ENCODE data around the gene RABGAP1L. TPM values are rescaled to one million over a fixed set of nuclear protein-coding genes. Genes with fewer than 3 reads are reported as not detected.

RABGAP1L gene
- total and polyA plus RNA-seq, 10 of the 15 experiments (the other 5 are each of a cell fraction or from before 2014, with no cell fraction given) = 5.8 to 194 (median 113) TPM

DNA sequence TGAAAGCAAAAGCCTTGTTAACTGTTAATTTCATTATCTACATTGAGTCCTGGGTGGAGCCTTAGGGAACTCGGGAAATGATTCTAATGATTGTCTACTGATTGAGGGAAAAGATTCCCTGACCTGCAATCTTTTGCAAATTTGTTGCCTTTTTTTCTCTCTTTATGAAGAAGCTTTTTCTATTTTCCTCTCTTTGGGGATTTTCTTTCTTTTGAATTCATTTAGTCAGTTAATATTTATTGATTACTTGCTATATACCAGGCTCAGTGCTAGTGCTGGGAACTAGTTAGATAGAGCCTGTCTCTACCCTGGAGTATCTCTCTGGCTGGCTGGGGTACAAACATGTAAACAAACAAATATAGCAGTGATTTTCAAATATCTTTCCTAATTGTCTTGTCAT, 769.2 kb downstream of the RABGAP1L start:
- FAIRE-seq = no peak
- intact Hi-C loops (cut with micrococcal nuclease; ENCODE audit: unreplicated experiment) = loop anchor here (5.0 kb wide), 1 partner anchor 46 kb away; no protein-coding TSS in a partner anchor
- ATAC-seq = no peak
- no peak for DNase-seq (ENCODE audit: low read depth, low spot score)
- H3K27me3 ChIP-seq (replicated peaks in 1 of 2; ENCODE audit: control insufficient read depth in 2 of 2, insufficient read depth in 2 of 2, low read length in 1 of 2) = no peaks in the 10 kb centered on the region
- ChIA-PET POLR2A (no interaction called here), SMC1A (ENCODE audit: uncharacterized antibody, unreplicated experiment) (interaction anchor here (1.2 kb wide), 1 partner anchor 9 kb away, joined by 3 read pairs; no protein-coding TSS in a partner anchor), RAD21 (ENCODE audit: unreplicated experiment) (no interaction called here), CTCF (interaction anchor here (0.9 kb wide), 1 partner anchor 27 kb away, joined by 3 read pairs; no protein-coding TSS in a partner anchor)
- no peak overlapping the region for H3K27ac ChIP-seq (ENCODE audit: control insufficient read depth, insufficient read depth)
- TF ChIP-seq KLF5 (IDR thresholded peaks at IDR 0.05; ENCODE audit: partially characterized antibody) (no peak), HDAC6 (IDR thresholded peaks at IDR 0.05; ENCODE audit: unreplicated experiment) (no peak), RFX5 (IDR thresholded peaks at IDR 0.05; ENCODE audit: low read depth, low read length) (no peak), SUZ12 (IDR thresholded peaks at IDR 0.05; ENCODE audit: unreplicated experiment) (no peak), NFIC (IDR thresholded peaks at IDR 0.05; ENCODE audit: low read depth, low read length) (no peak), IKZF2 (IDR thresholded peaks at IDR 0.05) (no peak), NFYA (IDR thresholded peaks at IDR 0.05; ENCODE audit: borderline replicate concordance, low read depth, low read length) (no peak), NR2F1 (conservative IDR thresholded peaks at IDR 0.05) (no peak), STAT3 (IDR thresholded peaks at IDR 0.05; ENCODE audit: low read depth, low read length) (no peak), DPF2 (IDR thresholded peaks at IDR 0.05) (no peak), CBX3 (IDR thresholded peaks at IDR 0.05; ENCODE audit: borderline replicate concordance, low read depth) (no peak), MTA3 (IDR thresholded peaks at IDR 0.05; ENCODE audit: borderline replicate concordance, low read length) (no peak), JUNB (IDR thresholded peaks at IDR 0.05) (no peak), EZH2 (IDR thresholded peaks at IDR 0.05; ENCODE audit: borderline replicate concordance, control insufficient read depth, low read depth, low read length) (no peak), KAT2A (conservative IDR thresholded peaks at IDR 0.05; ENCODE audit: control insufficient read depth, low read depth, low read length) (no peak)
- TF ChIP-seq, protein P1, sequence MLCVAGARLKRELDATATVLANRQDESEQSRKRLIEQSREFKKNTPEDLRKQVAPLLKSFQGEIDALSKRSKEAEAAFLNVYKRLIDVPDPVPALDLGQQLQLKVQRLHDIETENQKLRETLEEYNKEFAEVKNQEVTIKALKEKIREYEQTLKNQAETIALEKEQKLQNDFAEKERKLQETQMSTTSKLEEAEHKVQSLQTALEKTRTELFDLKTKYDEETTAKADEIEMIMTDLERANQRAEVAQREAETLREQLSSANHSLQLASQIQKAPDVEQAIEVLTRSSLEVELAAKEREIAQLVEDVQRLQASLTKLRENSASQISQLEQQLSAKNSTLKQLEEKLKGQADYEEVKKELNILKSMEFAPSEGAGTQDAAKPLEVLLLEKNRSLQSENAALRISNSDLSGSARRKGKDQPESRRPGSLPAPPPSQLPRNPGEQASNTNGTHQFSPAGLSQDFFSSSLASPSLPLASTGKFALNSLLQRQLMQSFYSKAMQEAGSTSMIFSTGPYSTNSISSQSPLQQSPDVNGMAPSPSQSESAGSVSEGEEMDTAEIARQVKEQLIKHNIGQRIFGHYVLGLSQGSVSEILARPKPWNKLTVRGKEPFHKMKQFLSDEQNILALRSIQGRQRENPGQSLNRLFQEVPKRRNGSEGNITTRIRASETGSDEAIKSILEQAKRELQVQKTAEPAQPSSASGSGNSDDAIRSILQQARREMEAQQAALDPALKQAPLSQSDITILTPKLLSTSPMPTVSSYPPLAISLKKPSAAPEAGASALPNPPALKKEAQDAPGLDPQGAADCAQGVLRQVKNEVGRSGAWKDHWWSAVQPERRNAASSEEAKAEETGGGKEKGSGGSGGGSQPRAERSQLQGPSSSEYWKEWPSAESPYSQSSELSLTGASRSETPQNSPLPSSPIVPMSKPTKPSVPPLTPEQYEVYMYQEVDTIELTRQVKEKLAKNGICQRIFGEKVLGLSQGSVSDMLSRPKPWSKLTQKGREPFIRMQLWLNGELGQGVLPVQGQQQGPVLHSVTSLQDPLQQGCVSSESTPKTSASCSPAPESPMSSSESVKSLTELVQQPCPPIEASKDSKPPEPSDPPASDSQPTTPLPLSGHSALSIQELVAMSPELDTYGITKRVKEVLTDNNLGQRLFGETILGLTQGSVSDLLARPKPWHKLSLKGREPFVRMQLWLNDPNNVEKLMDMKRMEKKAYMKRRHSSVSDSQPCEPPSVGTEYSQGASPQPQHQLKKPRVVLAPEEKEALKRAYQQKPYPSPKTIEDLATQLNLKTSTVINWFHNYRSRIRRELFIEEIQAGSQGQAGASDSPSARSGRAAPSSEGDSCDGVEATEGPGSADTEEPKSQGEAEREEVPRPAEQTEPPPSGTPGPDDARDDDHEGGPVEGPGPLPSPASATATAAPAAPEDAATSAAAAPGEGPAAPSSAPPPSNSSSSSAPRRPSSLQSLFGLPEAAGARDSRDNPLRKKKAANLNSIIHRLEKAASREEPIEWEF (IDR thresholded peaks at IDR 0.05; ENCODE audit: insufficient replicate concordance, low read depth, low read length) = no peak
- TF ChIP-seq, protein P2, sequence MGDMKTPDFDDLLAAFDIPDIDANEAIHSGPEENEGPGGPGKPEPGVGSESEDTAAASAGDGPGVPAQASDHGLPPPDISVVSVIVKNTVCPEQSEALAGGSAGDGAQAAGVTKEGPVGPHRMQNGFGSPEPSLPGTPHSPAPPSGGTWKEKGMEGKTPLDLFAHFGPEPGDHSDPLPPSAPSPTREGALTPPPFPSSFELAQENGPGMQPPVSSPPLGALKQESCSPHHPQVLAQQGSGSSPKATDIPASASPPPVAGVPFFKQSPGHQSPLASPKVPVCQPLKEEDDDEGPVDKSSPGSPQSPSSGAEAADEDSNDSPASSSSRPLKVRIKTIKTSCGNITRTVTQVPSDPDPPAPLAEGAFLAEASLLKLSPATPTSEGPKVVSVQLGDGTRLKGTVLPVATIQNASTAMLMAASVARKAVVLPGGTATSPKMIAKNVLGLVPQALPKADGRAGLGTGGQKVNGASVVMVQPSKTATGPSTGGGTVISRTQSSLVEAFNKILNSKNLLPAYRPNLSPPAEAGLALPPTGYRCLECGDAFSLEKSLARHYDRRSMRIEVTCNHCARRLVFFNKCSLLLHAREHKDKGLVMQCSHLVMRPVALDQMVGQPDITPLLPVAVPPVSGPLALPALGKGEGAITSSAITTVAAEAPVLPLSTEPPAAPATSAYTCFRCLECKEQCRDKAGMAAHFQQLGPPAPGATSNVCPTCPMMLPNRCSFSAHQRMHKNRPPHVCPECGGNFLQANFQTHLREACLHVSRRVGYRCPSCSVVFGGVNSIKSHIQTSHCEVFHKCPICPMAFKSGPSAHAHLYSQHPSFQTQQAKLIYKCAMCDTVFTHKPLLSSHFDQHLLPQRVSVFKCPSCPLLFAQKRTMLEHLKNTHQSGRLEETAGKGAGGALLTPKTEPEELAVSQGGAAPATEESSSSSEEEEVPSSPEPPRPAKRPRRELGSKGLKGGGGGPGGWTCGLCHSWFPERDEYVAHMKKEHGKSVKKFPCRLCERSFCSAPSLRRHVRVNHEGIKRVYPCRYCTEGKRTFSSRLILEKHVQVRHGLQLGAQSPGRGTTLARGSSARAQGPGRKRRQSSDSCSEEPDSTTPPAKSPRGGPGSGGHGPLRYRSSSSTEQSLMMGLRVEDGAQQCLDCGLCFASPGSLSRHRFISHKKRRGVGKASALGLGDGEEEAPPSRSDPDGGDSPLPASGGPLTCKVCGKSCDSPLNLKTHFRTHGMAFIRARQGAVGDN (IDR thresholded peaks at IDR 0.05) = no peak
- no peak overlapping the region for H3K4me2 ChIP-seq (ENCODE audit: control insufficient read depth, insufficient read depth)
- no peaks in the 10 kb centered on the region for H3K9me3 ChIP-seq (replicated peaks; ENCODE audit: control insufficient read depth, insufficient read depth, low read length)
- in situ Hi-C loops (cut with MboI) = no loop called here
- no peak overlapping the region for H2AFZ ChIP-seq (ENCODE audit: control insufficient read depth, low read depth, low read length)
- BruUV-seq (replicated peaks) = no TSS peak
- no peaks in the 10 kb centered on the region for H4K20me1 ChIP-seq (ENCODE audit: control insufficient read depth, insufficient read depth)
- H3K4me1 ChIP-seq (ENCODE audit: control insufficient read depth, insufficient read depth, low read length) = no peaks in the 10 kb centered on the region
- no peaks in the 10 kb centered on the region for H3K36me3 ChIP-seq (ENCODE audit: control insufficient read depth in 2 of 2, insufficient read depth in 2 of 2, low read length in 1 of 2)
- H3K4me3 ChIP-seq = no peak overlapping the region
- no peaks in the 10 kb centered on the region for H3K79me2 ChIP-seq (ENCODE audit: control insufficient read depth, insufficient read depth, low read length)
- 100% methylated on average over 1 of the region's 1 CpG for WGBS (ENCODE audit: insufficient coverage, insufficient replicate concordance, low lambda C conversion rate, missing lambda C conversion rate)
- H3K9ac ChIP-seq (ENCODE audit: control insufficient read depth, insufficient read depth, low read length) = no peak overlapping the region

Measured in GM12878 (cell line).